Erythroblast (primary cell): ENCODE measurements around the gene MOGAT1.

Experiments used
- DNase-seq, 2 experiments: peaks; one replicate each; lab custom pipeline; 2025; lab: John Stamatoyannopoulos, UW
- GATA1 ChIP-seq: IDR thresholded peaks from 2 replicates; pipeline ENCODE4 v1.6.1; 2011; ENCODE audit warnings: low read depth, mild to moderate bottlenecking, control low read depth, low read length, moderate library complexity
- POLR2A ChIP-seq: IDR thresholded peaks from 2 replicates; pipeline ENCODE4 v1.6.1; 2011; ENCODE audit warnings: mild to moderate bottlenecking, low read length

MOGAT1 gene, protein sequence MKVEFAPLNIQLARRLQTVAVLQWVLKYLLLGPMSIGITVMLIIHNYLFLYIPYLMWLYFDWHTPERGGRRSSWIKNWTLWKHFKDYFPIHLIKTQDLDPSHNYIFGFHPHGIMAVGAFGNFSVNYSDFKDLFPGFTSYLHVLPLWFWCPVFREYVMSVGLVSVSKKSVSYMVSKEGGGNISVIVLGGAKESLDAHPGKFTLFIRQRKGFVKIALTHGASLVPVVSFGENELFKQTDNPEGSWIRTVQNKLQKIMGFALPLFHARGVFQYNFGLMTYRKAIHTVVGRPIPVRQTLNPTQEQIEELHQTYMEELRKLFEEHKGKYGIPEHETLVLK

DNA sequence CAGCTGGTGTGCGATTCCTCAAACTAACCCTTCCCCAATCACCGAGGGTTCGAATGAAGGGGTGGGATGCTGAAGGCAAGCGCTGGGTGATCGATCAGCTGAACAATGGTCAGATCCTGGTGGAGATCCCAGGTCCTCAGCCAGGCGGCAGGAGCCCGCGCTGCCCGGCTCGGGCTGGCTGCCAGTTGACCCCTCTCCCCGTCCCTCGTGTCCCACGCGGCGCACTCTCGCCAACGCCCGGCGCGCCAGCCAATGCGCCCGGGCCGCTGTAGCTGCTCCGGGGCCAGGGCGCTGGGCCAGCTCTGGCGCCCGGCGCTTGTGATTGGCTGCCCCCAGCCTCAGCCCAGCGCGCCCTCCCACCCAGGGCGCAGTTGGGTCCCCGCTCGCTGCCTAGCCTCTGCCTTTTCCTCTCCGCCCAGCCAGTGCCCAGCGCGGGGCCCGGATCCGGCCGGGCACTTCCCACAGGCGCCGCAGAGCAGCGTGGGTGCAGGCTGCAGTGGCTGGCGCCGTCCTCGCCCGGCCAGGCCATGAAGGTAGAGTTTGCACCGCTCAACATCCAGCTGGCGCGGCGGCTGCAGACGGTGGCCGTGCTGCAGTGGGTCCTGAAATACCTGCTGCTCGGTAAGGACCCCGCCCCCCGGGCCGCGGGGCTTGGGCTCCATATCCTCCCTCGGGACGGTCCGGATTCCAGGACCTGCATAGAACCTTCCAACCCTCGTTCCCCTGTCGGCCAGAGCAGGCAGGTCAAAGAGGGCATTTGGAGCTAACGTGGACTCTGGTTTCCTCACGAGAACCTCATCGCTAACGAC is at the start of gene MOGAT1:
Gene MOGAT1 (plus strand): TSS at position 400 of the 809 bp plus-strand sequence. CDS start 128 bp downstream, at position 528.
- DNase-seq = peak; percentile 20 to 47
- TF ChIP-seq GATA1 (no peak), POLR2A (no peak)

GRCh38 chr2:222621893-222622292 is 49.6 kb upstream of the MOGAT1 start:
- no peak for TF ChIP-seq POLR2A
- TF ChIP-seq GATA1 = no peak
- DNase-seq = no peak

- DNase-seq = no peak
- TF ChIP-seq GATA1 (no peak), POLR2A (no peak)
These were observed 48.5 kb upstream of the MOGAT1 start for GRCh38 chr2:222622910-222623309.

GRCh38 chr2:222623756-222624309 is 47.6 kb upstream of the MOGAT1 start:
- DNase-seq = no peak
- TF ChIP-seq GATA1 = no peak
- TF ChIP-seq POLR2A = no peak

DNA sequence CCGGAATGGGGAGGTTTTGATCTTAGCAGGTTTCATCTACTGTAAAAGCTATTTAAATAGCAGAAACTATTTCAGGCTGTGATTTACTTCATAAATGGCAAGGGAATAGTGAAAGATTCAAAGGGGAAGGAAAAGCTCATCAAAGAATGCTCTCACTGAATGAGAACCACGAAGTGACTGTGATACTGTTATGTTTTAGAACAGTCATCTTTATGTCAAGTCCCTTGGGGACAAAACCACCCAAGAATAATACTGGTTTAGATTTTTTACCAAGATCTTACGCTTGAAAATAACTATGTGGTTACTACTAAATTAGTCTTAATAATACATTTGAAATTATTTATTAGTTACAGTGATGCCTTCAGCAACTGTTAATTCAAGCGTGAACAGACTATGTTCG is 43.7 kb upstream of the MOGAT1 start:
- no peak for TF ChIP-seq POLR2A
- no peak for DNase-seq

GRCh38 chr2:222635295-222635694 is 36.2 kb upstream of the MOGAT1 start:
- DNase-seq = no peak
- TF ChIP-seq POLR2A (no peak), GATA1 (no peak)

GRCh38 chr2:222637067-222637466 is 34.4 kb upstream of the MOGAT1 start:
- TF ChIP-seq GATA1 (no peak), POLR2A (no peak)
- DNase-seq = no peak

GRCh38 chr2:222641336-222641735 is 30.1 kb upstream of the MOGAT1 start:
- no peak for DNase-seq
- TF ChIP-seq GATA1 (no peak), POLR2A (no peak)

DNA sequence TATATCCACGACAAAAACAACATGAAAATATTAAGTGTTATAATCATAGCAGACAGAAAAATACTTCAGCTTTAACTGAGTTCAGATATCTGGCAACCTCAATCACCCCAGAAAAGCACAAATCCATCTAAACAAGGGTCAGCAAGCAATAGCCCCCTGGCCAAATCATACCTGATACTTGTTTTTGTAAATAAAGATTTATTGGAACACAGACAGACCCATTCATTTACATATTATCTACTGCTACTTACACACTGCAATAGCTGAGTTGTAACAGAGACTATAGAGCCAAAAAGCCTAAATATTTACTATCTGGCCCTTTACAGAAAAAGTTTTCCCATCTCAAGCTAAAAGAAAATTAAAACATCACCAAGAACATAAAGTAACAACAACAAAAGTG is 28.3 kb upstream of the MOGAT1 start:
- TF ChIP-seq POLR2A = no peak
- no peak for TF ChIP-seq GATA1
- DNase-seq = no peak

GRCh38 chr2:222646008-222646407 is 25.4 kb upstream of the MOGAT1 start:
- DNase-seq = no peak
- TF ChIP-seq GATA1 = no peak

GRCh38 chr2:222649801-222650200 is 21.7 kb upstream of the MOGAT1 start:
- TF ChIP-seq GATA1 (no peak), POLR2A (no peak)

DNA sequence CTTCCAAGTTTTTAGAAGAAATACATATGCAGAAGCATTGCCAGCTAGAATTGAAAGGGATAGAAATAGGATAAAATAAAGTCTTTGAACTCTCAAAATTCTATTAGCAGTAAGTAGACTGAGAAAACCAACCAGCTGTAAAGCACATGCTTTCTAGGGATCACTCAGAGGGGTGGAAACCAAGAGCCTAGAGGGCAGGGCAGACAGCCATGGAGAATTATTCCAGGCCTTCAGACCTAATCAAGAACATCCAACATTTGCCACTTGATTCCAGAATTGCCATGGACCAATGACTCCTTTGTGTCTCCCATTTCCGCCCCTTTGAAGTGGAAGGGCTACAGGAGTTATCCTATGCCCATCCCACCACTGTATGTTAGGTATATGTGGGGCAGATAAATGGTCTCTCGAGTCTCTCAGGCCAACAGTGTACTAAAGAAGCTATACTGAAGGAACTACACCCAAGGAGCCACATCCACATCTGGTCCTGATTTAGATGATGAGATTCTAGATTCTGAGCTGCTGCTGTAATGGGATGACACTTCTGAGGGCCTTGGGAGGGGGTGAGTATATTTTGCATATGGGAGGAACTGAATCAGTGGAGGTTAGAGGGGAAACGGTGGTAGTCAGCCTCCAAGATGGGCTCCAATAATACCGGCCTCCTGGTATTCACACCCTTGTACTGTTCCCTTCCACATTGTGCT is 19.6 kb upstream of the MOGAT1 start:
- DNase-seq = no peak
- no peak for TF ChIP-seq GATA1
- no peak for TF ChIP-seq POLR2A

More at GRCh38 chr2:222649801-222650200, 21.7 kb upstream of the MOGAT1 start:
- no peak for DNase-seq

DNA sequence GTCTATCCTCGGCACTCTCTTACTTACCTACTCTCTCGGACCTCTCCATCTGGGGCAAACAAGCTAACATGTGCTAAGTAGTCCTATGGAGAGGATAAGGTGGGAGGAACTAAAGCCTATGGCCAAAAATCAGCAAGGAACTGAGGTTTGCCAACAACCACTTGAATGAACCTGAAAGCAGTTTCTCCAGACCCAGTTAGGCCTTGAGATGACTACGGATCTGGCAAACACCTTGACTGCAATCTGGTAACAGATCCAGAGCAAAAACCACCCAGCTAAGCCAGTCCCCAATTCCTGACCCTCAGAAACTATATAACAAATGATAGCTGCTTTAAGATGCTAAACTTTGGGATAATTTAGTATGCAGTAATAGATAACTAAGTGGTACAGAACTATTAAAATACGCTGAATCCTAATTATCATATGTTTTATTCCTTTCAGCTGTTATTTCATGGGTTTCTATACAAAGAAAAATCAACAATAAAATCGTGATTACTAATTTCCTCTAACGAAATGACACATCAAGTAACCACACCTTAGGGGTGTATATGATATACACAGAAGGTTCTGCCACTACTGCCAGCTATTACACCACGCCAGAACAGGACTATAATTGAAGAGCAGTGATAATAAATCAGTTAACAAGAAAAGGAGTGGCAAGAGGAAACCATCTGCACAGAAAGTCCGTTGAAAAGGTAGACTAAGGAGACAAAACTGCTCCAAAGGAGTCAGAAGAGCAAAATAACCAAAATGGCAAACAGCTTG is 18.8 kb upstream of the MOGAT1 start:
- no peak for DNase-seq
- TF ChIP-seq GATA1 (no peak), POLR2A (no peak)
